Measurements from ENCODE around the gene PABPC4L.

- no peak for TF ChIP-seq POLR2A (IDR thresholded peaks at IDR 0.05; ENCODE audit: low read length)
- no peak for TF ChIP-seq GATA1 (IDR thresholded peaks at IDR 0.05; ENCODE audit: low read depth, low read length)
Measured at GRCh38 chr4:134215620-134216344, 14.2 kb upstream of the PABPC4L start.

Measured in erythroblast (primary cell).